Measurements from ENCODE around the gene ABCB11.

- TF ChIP-seq CTCF (IDR thresholded peaks at IDR 0.05; ENCODE audit: low read depth, low read length) (no peak), POLR2A (IDR thresholded peaks at IDR 0.05; ENCODE audit: extremely low read depth, insufficient read length) (no peak), MYC (IDR thresholded peaks at IDR 0.05; ENCODE audit: low read depth, low read length) (no peak), MAX (IDR thresholded peaks at IDR 0.05; ENCODE audit: low read depth, low read length) (no peak)
Measured at GRCh38 chr2:169034984-169035544, 3.9 kb upstream of the ABCB11 start.
